Measurements from ENCODE around the gene HOXA9.

Gene HOXA9

GRCh38 chr7:27116962-27117886 is 48.1 kb downstream of the HOXA9 start:
- TF ChIP-seq, protein P1, sequence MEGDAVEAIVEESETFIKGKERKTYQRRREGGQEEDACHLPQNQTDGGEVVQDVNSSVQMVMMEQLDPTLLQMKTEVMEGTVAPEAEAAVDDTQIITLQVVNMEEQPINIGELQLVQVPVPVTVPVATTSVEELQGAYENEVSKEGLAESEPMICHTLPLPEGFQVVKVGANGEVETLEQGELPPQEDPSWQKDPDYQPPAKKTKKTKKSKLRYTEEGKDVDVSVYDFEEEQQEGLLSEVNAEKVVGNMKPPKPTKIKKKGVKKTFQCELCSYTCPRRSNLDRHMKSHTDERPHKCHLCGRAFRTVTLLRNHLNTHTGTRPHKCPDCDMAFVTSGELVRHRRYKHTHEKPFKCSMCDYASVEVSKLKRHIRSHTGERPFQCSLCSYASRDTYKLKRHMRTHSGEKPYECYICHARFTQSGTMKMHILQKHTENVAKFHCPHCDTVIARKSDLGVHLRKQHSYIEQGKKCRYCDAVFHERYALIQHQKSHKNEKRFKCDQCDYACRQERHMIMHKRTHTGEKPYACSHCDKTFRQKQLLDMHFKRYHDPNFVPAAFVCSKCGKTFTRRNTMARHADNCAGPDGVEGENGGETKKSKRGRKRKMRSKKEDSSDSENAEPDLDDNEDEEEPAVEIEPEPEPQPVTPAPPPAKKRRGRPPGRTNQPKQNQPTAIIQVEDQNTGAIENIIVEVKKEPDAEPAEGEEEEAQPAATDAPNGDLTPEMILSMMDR (conservative IDR thresholded peaks at IDR 0.05; ENCODE audit: low read depth, low read length): no peak
- DNase-seq (ENCODE audit: low read depth): no peak
- H3K4me3 ChIP-seq (ENCODE audit: low read length): no peak overlapping the region

GRCh38 chr7:27116031-27116961 is 49.0 kb downstream of the HOXA9 start:
- TF ChIP-seq, protein P1 (conservative IDR thresholded peaks at IDR 0.05; ENCODE audit: low read depth, low read length): no peak
- no peak overlapping the region for H3K4me3 ChIP-seq (ENCODE audit: low read length)
- DNase-seq (ENCODE audit: low read depth): no peak

DNA sequence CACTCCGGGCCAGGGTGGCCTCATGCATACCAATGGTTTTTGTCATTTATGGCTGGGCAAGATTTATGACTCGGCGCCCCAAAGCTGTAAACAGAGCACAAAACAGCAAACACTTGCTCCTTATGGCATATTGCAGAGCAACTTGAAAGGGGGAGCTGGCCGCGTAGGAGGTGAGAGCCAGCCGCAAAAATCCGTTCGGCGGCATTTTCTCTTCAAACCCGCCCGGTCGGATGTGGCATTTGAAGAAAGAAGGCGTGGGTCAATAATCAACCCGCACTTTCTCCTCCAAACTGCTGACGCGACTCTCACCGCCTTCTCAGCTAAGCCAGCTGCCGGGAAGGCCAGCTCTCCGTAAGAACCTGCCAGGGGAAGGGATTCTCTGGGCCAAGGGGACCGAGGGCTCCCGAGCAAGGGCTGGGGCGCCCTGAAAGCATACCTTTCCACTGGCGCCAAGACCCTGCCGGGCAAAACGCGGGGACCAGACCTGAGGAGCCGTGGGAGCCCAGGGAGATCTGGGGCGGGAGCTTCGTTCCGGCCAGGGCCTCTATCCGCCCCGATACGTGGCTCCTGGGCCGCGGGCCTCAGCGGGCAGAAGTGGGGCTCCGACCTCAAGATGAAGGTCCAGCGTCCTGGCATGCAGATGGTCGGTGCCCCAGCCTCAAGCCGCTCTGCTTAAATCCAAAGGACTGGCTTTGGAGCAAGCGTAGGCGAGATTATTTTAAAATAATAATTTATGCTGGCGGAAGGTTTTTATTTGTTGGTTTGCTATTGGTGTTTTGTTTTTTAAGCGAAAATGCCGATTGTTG is 49.9 kb downstream of the HOXA9 start:
- DNase-seq (ENCODE audit: low read depth): no peak
- TF ChIP-seq, protein P1 (conservative IDR thresholded peaks at IDR 0.05; ENCODE audit: low read depth, low read length): no peak
- no peak overlapping the region for H3K4me3 ChIP-seq (ENCODE audit: low read length)

DNA sequence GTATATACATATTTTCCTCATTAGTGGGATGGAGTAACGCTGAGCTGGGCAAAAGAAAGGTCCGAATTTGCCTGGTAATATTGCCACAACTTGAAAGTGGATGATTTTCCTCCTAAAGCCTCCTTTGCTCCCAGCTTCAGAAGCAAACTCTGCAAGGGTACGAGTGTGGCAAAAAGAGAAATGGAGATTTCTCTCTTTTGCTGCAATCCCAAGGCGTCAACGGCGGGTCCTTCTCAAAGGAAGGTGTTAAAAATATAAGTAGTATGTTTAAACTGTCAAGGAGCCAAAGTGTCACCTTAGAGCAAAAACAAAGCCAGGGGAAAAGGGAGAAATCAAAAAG is 50.5 kb downstream of the HOXA9 start:
- TF ChIP-seq, protein P1 (conservative IDR thresholded peaks at IDR 0.05; ENCODE audit: low read depth, low read length): no peak
- no peak overlapping the region for H3K4me3 ChIP-seq (ENCODE audit: low read length)
- DNase-seq (ENCODE audit: low read depth): no peak

DNA sequence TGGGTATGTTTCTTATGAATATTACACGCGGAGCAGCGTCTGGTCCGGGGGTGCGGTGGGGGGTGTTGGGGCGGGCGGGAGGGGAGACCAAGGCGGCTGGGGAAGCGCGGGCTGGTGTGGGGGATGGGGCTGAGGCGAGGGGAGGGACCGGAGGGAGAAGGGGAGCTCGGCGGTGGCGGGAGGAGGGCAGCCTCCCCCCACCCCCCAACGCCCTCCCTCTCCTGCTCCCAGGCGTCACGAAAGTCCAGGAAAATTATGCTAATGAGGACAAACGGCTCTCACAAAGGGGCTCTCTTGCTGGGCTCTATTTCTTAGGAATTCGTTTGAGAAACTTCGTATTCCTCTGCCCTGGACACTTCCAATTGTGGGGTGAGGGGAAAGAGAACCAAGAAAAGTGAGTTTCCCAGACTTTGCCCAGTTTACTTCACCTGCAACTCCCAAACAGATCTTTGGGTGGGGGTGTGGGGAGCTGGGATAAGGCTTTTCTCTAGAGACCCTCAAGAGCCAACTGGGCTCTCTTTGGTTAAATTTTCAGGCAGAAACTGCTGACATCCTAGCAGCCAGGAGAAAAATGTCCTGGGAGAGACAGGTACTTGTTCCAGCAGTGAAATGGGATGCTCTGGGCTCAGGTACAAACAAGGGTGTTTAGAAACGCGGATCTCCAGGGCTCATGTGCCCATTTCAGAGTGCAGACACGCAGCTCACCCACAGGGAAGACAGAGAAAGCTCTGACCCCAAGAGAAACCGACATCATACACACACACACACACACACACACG is 51.2 kb downstream of the HOXA9 start:
- no peak for DNase-seq (ENCODE audit: low read depth)
- H3K4me3 ChIP-seq (ENCODE audit: low read length): no peak overlapping the region
- TF ChIP-seq, protein P1 (conservative IDR thresholded peaks at IDR 0.05; ENCODE audit: low read depth, low read length): no peak
